HG03378 (cell line): ENCODE results near the gene ARHGDIA.
A peak's percentile ranks its signal among the peaks of the same experiment; 100 is the strongest.

Experiments
- ATAC-seq: cut with Tn5 transposase; IDR thresholded peaks from one replicate; pipeline ENCODE4 v1.9.1; 2021; ENCODE audit warnings: mild to moderate bottlenecking, moderate library complexity; ENCODE audit not compliant: unreplicated experiment

ARHGDIA gene

DNA sequence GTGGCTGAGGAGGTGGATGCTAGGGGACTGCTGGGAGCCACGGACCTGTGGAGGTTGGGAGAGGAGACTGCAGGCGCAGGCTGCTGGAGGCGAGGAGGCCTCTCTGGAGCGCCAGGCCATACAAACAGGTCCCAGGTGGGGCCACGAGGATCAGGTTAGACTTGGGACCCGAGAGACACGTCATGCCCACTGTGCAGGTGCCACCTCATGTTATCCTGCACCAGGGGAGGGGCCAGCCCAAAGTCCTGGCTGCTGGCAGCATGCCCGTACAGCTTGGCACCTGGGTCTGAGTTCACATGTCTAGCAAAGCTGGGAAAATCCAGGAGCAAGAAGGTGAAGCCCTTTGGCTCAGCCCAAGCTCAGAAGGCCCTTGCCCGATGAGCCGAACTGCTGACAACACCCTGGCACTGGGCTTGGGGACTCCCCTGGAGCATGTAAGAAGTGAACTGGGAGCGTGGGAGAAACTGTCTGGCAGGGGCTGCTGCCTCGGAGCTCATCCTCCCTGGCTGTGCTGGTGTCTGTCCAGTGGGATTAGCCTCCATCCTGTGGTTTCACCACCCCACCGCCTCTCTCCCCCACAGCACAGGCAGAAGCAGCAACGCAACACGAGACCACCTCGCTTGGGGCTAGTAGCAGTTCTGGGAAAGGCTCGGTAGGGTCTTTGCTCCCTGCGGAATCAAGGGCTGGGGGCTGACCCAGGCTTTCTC lies 5.3 kb downstream of the ARHGDIA start:
- ATAC-seq = no peak

DNA sequence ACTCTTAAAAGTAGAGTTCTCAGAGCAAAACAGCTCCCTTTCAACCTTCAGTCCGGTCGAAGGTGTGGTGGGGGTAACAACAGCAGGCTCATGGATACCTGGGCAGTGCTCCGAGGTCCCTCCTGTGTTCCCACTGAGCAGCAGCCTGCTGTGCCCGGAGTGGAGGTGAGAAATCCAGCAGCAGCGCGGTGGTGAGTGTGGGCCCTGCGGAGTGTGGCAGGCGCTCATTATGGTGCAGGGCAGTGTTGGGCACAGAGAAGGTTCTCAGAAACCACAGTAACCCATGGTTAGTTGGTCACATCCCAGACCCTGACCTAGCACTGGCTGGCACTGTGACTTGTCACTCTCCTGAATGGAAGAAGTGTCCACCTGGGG lies 5.8 kb downstream of the ARHGDIA start:
- no peak for ATAC-seq

DNA sequence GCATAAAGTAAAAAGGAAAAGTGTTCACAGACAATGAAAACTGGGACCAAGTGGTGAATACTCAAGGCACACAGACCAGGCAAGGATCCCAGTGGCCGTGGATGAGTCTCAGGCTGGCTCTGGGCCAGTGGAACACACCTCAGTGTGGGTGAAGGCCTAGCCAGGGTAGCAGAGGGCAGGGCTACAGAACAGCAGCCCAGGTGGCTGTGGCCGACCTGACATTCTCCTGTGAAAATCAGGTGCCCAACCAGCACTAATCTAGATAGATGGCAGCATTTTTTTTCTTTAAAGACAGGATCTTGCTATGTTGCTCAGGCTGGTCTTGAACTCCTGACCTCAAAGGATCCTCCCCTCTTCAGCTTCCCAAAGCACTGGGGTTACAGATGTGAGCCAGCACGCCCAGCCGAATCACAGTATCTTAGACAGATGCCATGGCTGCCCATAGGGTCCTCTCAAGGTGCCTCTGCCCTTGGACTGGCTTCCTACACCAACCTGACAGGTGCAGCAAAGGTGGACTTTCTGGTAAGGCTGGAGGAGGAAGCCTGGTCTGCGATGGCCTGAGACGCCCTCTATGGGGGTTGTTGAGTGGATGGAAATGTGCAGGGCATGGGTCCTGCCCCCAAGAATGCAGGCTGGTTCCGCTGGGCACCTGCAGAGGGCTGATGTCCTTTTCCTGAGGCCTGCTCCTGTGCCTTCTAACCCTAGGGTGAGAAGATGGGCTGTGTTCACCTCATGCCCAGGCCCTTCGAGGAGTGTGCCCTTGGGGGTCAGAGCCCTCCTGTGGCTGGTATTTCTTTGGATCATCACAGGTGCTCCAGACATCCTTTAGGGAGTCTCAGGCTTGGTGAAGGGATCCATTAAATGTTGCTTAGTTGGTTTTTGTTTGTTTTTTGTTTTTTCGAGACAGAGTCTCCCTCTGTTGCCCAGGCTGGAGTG lies 7.0 kb downstream of the ARHGDIA start:
- ATAC-seq = no peak

DNA sequence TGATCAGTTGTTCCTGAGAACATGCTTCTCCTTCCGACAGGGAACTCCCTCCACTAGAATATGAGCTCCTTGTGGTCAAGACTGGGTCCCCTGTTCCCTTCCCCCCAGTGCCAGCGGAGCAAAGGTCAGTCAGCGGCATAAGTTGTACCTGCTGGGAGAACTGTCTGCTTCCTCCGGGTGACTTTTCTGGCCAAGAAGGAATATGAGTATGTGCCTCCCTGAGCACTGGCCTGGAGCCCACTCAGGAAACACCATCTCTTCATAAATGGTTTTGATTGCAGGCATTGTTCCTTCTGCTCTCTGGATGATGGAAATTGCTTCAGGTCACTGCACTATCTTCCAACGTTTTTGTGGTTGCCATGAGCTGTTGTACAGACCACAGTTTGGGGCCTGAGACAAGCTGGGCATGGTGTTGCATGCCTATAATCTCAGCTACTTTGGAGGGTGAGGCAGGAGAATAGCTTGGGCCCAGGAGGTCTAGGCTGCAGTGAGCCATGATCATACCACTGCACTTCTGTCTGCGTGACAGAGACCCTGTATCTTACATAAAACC lies 7.9 kb downstream of the ARHGDIA start:
- ATAC-seq = no peak

DNA sequence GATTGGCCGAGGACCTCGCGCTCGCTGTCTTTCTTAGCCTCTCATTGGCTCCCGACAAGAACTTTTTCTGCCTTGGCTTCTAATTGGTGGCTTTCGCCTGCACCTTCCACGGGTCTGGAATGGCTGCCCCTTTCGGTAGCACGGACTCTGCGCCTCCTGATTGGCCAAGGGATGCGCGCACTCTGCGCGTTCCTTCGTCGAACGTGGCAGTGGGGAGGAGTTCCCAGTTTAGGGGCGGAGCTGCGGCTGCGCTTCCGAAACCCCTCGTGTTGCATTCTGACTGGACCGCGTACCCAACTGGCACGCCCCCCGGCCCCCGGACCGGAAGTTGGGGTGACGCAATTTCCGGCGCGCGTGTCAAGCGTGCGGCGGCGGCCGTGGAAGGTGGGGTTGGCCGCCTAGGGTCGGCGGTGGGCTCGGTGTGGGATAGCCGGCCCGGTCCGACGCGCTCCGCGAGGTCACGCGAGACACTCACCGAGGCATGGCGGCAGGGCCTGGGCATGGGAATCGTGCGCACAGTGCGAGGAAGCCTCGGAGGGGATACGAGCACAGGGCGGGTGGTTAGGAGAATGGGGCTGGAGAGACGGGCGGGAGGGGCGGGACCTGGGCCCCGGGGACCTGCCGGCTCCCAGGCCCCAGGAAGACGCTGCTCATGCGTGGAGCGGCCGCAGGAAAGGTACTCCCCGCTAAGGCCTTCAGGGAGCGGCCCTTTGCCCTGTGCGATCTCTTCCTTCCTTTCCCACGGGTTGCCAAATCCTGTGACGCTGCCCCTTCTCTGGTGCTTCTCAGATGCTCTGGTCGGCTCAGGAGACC lies 10.2 kb downstream of the ARHGDIA start:
- peak; percentile 85 for ATAC-seq

DNA sequence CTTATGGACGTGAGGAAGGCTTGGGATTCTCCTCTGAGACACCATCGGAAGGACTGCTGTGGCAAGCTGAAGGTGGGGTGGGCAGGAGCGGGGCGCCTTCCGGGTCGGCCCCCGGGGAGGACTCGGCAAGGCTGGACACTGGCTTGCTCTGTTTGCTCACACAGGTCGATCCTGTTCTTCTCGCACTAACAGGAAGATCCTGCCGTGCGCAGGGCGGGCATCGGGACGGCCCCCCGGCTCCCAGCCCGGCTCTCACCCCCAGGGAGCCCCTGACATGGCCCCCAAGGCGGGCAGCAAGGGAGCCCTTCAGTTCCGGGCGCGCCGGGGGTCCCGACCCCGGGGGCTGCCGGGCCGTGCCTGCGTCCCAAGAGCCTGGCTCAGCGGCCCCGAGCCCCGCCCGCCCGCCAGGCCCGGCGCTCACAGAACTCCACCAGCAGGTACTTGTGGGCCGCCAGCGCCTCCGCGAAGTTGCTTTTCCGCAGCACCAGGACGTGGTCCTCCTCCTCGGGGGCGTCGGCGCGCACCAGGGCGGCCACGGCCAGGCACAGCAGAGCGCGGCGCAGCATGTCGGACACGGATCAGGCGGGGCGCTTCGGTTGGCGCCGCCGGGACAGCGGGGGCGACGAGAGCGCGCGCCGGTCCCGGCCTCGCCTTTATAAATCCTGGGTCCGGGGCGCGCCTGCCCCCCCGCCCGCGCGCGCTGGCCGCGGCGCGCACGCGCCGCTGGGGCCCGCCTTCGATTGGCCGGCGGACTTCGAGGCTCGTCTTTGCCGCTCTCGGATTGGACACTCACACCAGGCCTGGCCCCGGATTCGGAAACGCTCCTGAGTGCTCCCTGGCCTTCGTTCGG lies 11.0 kb downstream of the ARHGDIA start, which contains the start of gene P4HB:
Gene P4HB (minus strand): TSS at position 630 of the 850 bp plus-strand sequence. CDS start 64 bp downstream, at position 566.
- ATAC-seq = no peak

DNA sequence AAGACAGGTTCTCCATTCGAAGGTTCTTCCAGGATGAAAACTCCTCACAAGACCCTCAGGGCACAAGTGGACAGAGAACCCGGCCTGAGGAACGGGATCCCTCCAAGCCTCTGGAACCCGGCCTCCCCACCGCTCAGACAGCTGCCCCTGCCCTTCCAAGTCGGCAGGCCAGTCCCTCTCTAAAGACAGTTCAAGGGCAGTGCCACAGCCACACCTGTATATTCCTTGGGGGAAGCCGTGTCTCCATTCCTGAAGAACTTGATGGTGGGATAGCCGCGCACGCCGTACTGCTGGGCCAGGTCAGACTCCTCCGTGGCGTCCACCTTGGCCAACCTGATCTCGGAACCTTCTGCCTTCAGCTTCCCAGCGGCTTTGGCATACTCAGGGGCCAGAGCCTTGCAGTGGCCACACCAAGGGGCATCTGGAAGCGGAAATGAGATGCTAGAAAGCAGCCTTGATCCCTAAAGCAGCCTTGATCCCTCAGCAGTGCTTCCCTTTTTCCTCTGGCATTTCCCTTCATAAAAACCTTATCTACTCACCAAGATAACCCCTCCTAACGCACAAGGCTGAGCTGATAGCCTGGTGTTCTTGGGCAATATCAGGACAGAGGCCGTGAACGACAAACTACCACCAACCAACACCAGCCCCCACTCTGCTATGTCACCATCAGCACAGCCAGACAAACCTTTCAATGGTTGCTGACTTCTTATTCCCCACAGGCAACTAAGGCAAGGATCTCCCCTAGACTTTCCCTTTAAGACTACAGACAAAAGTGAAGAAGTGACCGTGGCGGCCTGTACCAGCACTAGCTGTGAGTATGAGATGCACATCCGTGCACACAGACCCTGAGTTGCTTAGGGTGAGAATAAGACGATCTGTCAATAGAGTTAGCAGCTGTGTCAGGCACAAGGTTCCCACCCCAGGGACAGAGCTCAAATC lies 11.9 kb downstream of the ARHGDIA start:
- no peak for ATAC-seq

DNA sequence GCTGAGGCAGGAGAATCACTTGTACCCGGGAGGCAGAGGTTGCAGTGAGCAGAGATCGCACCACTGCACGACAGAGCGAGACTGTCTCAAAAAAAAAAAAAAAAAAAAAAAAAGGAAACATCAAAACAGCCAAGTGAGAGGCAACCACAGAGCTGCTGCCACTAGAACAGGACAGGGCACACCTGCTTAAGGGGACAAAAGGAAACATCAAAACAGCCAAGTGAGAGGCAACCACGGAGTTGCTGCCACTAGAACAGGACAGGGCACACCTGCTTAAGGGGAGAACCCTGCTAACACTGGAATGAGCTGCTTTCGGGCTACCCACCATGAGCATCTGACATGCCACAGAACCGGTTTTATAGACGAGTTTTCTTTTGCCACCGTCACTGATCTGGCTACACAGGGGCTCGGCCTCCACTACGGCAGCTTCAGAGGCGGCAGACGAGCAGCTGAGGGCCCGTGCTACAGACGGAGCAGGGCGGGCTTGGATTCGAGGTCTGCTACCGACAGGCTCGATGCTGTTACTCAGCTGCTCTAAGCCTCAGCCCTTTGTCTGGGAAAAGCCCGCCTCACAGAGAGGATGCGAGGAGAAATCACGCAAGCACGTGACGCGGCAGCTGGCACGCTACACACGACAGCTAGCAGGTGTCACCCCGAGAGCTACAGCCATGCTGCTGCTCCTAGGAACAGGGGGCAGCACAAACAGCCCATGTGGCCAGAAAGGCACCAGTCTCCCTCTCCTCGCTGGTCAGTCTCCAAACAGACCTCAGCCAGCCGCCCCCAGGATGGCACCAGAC lies 12.8 kb downstream of the ARHGDIA start:
- no peak for ATAC-seq

DNA sequence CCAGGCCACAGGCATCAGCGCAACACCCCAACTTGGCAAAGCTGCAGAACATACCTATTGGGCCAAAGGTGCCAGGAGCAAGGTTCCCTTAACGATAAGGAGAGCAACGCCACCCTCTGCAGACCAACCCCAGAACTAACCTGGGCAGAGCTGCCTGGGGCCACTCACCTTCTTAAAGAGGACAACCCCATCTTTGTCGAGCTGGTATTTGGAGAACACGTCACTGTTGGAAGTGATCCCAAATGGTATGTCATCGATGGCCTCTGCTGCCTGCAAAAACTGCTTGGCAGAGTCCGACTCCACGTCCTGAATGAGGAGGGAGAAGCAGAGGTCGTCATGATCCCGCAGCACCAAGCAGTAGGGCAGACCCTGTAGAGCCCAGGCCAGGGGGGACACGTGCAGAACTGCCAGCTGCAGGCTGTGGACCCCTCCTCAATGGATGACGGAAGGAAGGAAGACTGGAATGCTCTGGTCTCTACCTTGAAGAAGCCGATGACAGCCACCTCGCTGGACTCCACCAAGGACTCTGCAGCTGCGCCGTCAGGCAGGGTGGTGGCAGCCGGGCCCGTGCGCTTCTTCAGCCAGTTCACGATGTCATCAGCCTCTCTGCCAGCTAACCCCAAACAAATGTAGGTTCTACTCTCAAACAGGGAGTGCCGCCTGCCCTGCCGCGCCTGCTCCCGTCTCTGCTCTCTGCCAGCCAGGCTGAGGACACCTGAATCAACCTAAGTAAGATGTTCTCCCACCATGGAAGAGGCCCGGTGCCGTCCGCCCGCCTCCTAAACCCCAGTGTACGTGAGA lies 16.0 kb downstream of the ARHGDIA start:
- ATAC-seq = no peak

DNA sequence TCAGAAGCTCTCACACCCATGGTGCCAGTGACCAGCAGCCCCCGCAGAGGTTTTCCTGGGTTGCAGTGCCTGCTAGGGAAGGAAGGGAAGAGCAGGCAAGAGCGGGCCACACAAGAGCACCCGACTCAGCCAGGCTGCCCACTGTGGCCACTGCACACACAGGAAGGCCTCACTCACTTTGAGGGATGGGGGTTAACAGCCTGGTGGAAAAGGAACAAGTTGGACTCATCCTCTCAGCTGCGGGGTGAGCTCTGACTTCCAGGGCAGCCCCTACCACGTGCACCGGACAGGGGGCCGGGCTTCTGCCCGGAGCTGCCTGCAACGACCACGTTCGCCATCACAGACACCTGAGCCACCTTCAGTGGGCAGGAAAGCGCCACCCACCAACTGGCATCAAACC lies 18.9 kb downstream of the ARHGDIA start:
- ATAC-seq = no peak

DNA sequence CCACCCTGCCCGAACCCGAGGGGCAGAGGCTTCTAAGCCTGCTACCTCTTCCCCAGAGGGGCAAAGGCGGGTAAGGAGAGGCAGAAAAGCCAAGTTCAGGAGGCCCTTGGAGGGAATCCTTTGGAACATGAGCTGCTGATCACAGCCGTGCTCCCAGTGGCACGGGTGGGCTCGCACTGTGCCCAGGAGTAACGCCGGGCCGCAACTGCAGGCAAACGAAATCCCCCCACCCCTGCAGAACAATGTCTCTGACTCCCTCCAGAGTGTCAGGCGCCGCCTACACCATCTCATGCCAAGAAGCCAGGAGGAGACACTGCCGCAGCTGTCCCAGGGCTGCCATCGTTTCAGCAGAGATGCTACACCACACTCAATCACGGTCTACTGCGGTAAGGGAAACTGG lies 19.7 kb downstream of the ARHGDIA start:
- no peak for ATAC-seq

DNA sequence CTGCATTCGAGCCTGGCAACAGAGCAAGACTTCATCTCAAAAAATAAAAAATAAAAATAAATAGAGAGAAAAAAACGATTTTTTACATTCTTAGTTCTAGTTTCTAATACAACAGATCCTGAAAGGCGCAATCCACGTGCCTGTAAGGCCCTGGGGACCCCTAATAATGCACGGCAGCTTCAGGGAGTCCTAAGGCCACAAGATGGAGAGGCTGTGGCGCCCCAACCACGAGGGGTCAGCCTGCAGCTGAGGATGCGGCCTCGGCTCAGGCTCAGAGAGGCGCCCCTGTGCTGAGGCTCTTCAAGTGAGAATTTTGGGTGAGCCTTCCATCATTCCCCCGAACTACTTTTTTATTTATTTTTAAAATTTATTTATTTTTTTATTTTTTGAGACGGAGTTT lies 21.7 kb downstream of the ARHGDIA start:
- no peak for ATAC-seq

DNA sequence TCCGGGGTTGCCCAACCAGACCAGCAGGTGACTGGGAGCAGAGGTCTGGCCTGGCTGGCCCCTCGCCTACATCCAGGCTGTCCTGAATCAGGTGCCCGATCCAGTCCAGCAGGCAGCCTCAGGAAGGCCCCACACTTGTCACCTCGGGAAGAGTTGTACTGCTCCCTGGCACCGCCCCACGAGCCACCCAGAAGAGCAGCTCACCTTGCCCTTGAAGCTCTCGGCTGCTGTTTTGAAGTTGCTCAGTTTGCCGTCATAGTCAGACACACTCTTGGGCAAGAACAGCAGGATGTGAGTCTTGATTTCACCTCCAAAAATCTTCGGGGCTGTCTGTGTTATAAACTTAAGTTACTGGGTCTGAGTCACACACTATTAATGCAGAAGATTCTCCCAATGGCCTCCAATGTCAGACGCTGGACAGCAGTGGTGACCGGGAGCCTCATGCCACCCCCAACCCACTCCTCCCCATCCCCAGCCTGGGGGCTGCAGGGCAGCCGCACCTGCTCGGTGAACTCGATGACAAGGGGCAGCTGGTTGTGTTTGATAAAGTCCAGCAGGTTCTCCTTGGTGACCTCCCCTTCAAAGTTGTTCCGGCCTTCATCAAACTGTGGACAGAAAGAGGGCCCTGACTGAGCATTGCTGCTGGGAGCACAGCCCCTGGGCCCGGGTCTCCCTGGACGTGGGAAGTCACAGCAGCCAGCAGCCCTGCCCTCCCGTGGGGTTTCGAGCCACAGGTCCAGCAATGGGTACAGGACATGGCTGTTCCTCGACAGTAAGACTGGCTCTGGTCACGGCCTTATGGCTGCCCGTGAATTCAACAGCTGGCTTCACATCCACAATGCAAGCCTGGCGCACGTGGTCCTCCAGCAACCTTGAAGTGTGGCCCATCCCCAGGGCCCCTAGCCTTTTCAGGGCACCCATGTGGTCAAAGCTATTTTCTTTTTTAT lies 24.1 kb downstream of the ARHGDIA start:
- no peak for ATAC-seq

DNA sequence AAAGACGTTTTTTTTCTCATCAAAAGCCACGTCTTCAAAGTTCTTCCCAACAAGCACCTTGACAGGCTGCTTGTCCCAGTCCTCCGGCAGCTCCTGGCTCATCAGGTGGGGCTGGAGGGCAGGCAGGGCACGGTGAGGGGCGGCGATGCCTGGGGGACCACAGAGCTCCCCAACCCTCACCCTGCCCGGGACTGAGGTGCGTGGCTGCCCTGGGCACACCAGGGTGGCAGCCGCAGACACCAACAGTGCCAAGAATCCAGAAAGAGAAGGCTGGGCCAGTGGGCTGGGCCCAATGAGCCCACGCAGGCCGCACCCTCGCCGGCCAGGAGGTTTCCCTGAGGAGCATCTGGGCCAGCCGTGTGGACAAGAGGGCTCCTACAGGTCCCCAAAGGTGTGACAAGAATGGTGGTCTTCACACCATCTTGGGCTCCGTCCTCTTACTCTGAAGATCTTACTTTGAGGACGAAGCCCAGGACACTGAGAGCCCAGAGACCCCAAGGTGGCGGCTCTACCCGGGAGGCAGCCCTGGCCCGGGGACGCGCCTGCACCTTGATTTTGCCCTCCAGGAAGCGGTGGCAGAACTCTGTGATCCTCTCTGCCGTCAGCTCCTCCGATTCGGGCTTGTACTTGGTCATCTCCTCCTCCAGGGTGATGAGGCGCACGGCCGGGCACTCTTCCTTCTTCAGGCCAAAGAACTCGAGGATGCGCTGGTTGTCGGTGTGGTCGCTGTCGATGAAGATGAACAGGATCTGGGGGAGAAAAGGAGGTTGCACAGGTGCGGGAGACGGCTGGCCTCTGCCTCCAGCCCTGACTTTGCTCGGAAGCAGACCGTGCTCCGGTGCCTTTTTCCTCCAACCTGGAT lies 25.0 kb downstream of the ARHGDIA start:
- no peak for ATAC-seq

DNA sequence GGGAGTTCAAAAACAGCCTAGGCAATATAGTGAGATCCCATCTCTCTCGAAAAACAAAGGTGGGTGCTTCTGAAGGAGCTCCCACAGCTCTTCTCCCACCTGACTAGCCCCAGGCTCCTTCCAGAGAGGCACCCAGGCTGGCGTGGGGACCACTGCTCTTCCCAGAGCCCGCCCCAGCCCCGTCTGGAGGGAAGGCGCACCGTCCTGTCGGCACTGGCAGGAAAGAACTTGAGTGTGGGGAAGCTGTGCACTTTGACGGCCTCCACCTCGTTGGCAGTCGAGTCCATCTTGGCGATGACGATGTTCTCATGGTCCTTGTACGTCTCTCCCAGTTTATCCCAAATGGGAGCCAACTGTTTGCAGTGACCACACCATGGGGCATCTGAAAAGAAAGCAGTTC lies 25.8 kb downstream of the ARHGDIA start:
- no peak for ATAC-seq
